Measurements from ENCODE around the gene IDNK.

GRCh38 chr9:83622433-83622938, 457 bp upstream of the IDNK start:
- TF ChIP-seq REST (IDR thresholded peaks at IDR 0.05; ENCODE audit: insufficient read depth in 1 of 2, low read depth in 2 of 2, low read length in 2 of 2) (no peak), SIN3A (IDR thresholded peaks at IDR 0.05; ENCODE audit: borderline replicate concordance, insufficient read depth, low read length) (no peak), TAF1 (IDR thresholded peaks at IDR 0.05; ENCODE audit: borderline replicate concordance, insufficient read depth, low read length) (no peak)

Data from PFSK-1 (cell line).